HL-60 (cell line): ENCODE measurements around the gene SNTG2.

Experiments
- DNase-seq, 2 experiments: peaks; one replicate each; pipeline ENCODE4 v3.0.0-alpha.2; 2010 to 2020; ENCODE audit warnings: low read depth in 1 of 2, low spot score in 1 of 2
- H3K27ac ChIP-seq: fragments of 250-450 bp; sonication (Bioruptor Pico); replicated peaks from 2 replicates; pipeline ENCODE4 v1.5.1; 2020; ENCODE audit warnings: mild to moderate bottlenecking, moderate library complexity
- H3K27me3 ChIP-seq: fragments of 250-450 bp; sonication (Bioruptor Pico); 2 replicates; pipeline ENCODE4 v1.5.1; 2021; ENCODE audit warnings: mild to moderate bottlenecking, moderate library complexity; ENCODE audit not compliant: insufficient read depth, poor library complexity, severe bottlenecking
- H3K4me3 ChIP-seq: replicated peaks from 2 replicates; pipeline ENCODE4 v1.5.1; 2011; ENCODE audit warnings: mild to moderate bottlenecking, control low read depth, low read length; ENCODE audit not compliant: insufficient read depth
- CTCF ChIP-seq: IDR thresholded peaks from one replicate; pipeline ENCODE4 v1.5.1; 2011; ENCODE audit warnings: low read length, control low read depth, inconsistent platforms; ENCODE audit not compliant: insufficient read depth
- GABPA ChIP-seq: IDR thresholded peaks from 2 replicates; pipeline ENCODE4 v1.6.1; 2012; ENCODE audit warnings: low read depth
- POLR2AphosphoS5 ChIP-seq: IDR thresholded peaks from 2 replicates; pipeline ENCODE4 v1.6.1; 2012; ENCODE audit warnings: low read depth
- SPI1 ChIP-seq: IDR thresholded peaks from 2 replicates; pipeline ENCODE4 v1.6.1; 2012; ENCODE audit warnings: low read depth, mild to moderate bottlenecking, borderline replicate concordance
- TF ChIP-seq, protein P1 (sequence below): IDR thresholded peaks from 2 replicates; pipeline ENCODE4 v1.6.1; 2012; ENCODE audit warnings: low read depth; ENCODE audit not compliant: insufficient replicate concordance

The SNTG2 gene

GRCh38 chr2:1032030-1032429 lies 81.4 kb downstream of the SNTG2 start:
- no peak for DNase-seq
- Histone ChIP-seq H3K27me3 (no peaks in the 10 kb centered on the region), H3K4me3 (no peak overlapping the region), H3K27ac (no peak overlapping the region)
- no peak for TF ChIP-seq SPI1

DNA sequence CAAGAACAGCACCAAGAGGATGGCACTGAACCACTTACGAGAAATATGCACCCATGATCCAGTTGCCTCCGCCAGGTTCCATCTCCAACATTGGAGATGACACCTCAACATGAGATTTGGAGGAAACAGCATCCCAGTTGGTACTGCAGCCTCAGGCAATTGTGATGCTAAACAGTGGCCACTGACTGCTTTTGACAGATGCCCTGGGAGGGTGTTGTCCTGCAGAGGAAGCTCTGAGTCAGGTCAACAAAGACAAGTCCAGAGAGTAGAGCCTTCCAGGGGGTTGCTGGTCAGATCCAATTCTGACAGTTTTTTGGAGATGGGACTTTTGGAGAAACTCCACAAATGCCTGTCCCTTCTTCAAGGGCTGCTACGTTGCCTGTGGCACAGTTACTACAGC lies 82.4 kb downstream of the SNTG2 start:
- H3K27ac ChIP-seq = no peak overlapping the region
- no peaks in the 10 kb centered on the region for H3K27me3 ChIP-seq
- TF ChIP-seq SPI1 (no peak), GABPA (no peak), POLR2AphosphoS5 (no peak), CTCF (no peak)
- TF ChIP-seq, protein P1, sequence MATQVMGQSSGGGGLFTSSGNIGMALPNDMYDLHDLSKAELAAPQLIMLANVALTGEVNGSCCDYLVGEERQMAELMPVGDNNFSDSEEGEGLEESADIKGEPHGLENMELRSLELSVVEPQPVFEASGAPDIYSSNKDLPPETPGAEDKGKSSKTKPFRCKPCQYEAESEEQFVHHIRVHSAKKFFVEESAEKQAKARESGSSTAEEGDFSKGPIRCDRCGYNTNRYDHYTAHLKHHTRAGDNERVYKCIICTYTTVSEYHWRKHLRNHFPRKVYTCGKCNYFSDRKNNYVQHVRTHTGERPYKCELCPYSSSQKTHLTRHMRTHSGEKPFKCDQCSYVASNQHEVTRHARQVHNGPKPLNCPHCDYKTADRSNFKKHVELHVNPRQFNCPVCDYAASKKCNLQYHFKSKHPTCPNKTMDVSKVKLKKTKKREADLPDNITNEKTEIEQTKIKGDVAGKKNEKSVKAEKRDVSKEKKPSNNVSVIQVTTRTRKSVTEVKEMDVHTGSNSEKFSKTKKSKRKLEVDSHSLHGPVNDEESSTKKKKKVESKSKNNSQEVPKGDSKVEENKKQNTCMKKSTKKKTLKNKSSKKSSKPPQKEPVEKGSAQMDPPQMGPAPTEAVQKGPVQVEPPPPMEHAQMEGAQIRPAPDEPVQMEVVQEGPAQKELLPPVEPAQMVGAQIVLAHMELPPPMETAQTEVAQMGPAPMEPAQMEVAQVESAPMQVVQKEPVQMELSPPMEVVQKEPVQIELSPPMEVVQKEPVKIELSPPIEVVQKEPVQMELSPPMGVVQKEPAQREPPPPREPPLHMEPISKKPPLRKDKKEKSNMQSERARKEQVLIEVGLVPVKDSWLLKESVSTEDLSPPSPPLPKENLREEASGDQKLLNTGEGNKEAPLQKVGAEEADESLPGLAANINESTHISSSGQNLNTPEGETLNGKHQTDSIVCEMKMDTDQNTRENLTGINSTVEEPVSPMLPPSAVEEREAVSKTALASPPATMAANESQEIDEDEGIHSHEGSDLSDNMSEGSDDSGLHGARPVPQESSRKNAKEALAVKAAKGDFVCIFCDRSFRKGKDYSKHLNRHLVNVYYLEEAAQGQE = no peak
- DNase-seq = no peak
- H3K4me3 ChIP-seq = no peak overlapping the region

DNA sequence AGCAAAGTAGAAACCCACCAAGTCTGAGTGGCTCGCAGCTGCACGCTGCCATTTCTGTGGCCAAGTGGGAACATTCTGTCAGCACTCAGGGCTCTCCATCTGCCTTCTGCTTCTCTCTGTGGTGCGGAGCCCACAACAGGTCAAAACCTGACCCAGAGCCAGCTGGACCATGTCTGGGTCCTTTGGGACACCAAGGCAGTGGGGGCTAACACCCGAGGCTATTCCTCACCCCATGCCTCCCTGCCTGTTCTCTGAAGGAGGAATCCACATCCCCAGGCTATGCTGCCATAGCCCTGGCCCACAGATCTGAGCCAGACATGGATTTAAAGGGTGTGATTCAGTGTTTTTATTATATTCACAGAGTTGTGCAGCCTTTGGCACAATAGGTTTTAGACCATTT lies 86.4 kb downstream of the SNTG2 start:
- DNase-seq = no peak
- TF ChIP-seq GABPA = no peak
- TF ChIP-seq POLR2AphosphoS5 = no peak
- TF ChIP-seq SPI1 = no peak
- no peak for TF ChIP-seq CTCF
- TF ChIP-seq, protein P1 = no peak
- Histone ChIP-seq H3K27me3 (no peaks in the 10 kb centered on the region), H3K4me3 (no peak overlapping the region), H3K27ac (no peak overlapping the region)

- no peak for TF ChIP-seq SPI1
- Histone ChIP-seq H3K4me3 (no peak overlapping the region), H3K27me3 (no peaks in the 10 kb centered on the region), H3K27ac (no peak overlapping the region)
- DNase-seq = no peak
These were observed 88.9 kb downstream of the SNTG2 start for GRCh38 chr2:1039549-1039948.

DNA sequence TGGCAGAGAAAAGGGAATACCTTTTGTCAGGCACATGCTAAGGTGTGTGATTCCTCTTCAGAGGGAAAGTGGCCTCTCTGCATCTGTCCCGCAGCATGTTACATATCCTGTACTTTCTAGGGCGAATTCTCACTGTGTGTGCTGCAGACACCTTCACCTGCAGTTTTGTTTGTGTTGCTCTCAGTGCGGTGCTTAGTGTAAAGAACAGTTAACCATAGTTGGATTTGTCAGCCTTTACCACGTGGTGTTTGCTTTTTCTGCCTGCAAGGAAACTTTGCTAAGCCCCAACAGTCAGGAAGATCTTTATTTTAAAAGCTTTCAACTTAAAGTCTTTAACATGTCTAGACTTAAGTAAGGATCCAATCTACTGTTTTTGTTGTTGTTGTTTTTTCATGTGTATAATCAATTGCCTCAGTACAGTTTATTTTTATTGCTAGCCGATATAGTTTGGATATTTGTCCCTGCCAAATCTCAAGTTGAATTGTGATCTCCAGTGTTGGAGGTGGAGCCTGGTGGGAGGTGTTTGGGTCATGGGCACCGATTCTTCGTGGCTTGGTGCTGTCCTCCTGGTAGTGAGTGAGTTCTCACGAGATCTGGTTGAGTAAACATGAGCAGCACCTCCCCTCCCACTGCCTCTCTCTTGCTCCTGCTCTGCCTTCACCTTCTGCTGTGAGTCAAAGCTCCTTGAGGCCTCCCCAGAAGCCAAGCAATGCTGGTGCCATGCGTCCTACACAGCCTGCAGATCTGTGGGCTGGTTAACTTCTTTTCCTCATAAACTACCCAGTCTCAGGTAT lies 90.6 kb downstream of the SNTG2 start:
- H3K4me3 ChIP-seq = no peak overlapping the region
- H3K27ac ChIP-seq = no peak overlapping the region
- H3K27me3 ChIP-seq = no peaks in the 10 kb centered on the region
- DNase-seq = no peak
- TF ChIP-seq GABPA (no peak), POLR2AphosphoS5 (no peak), CTCF (no peak), SPI1 (no peak)
- TF ChIP-seq, protein P1 = no peak
